B cell (primary cell): ENCODE measurements around the gene RIOK3.

Experiments used
- CTCF ChIP-seq: fragments of 200-600 bp; IDR thresholded peaks from one replicate; pipeline ENCODE4 v1.8.0; 2022; ENCODE audit warnings: antibody characterized with exemption, mild to moderate bottlenecking
- EZH2 ChIP-seq: IDR thresholded peaks from 2 replicates; pipeline ENCODE4 v1.6.1; 2012; ENCODE audit warnings: borderline replicate concordance, low read depth, mild to moderate bottlenecking, moderate library complexity, low read length; ENCODE audit not compliant: insufficient read depth, poor library complexity, severe bottlenecking

GRCh38 chr18:23529604-23530003, 76.5 kb downstream of the RIOK3 start:
- TF ChIP-seq CTCF, result no peak
- TF ChIP-seq EZH2, result no peak
